ENCODE measurements around the gene NBEA.

GRCh38 chr13:35343417-35343816, 401.3 kb downstream of the NBEA start:
- TF ChIP-seq, protein P1, sequence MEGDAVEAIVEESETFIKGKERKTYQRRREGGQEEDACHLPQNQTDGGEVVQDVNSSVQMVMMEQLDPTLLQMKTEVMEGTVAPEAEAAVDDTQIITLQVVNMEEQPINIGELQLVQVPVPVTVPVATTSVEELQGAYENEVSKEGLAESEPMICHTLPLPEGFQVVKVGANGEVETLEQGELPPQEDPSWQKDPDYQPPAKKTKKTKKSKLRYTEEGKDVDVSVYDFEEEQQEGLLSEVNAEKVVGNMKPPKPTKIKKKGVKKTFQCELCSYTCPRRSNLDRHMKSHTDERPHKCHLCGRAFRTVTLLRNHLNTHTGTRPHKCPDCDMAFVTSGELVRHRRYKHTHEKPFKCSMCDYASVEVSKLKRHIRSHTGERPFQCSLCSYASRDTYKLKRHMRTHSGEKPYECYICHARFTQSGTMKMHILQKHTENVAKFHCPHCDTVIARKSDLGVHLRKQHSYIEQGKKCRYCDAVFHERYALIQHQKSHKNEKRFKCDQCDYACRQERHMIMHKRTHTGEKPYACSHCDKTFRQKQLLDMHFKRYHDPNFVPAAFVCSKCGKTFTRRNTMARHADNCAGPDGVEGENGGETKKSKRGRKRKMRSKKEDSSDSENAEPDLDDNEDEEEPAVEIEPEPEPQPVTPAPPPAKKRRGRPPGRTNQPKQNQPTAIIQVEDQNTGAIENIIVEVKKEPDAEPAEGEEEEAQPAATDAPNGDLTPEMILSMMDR (conservative IDR thresholded peaks at IDR 0.05) = no peak
- no peak for TF ChIP-seq ZFX (IDR thresholded peaks at IDR 0.05)
